ENCODE results near the gene AKR7A2. TPM values are rescaled to one million over a fixed set of nuclear protein-coding genes. Genes with fewer than 3 reads are reported as not detected.

The AKR7A2 gene
- total RNA-seq, 2 donors from 2014 or later, result 24.1 to 45.1 TPM

GRCh38 chr1:19327736-19328135 is 15.8 kb upstream of the AKR7A2 start:
- DNase-seq (no peak), ATAC-seq (no peak)
- H3K4me1 ChIP-seq, result no peaks in the 10 kb centered on the region
- H3K27me3 ChIP-seq, result no peaks in the 10 kb centered on the region
- intact Hi-C loops (cut with DNase I), result no loop called here
- no peaks in the 10 kb centered on the region for H3K9me3 ChIP-seq
- WGBS, 2 donors, result 84 to 91% methylated on average over 9 of the region's 9 CpGs
- no peak overlapping the region for H3K4me3 ChIP-seq
- TF ChIP-seq CTCF (IDR thresholded peaks at IDR 0.05), result no peak
- no peak for TF ChIP-seq POLR2A (IDR thresholded peaks at IDR 0.05)
- no peak overlapping the region for H3K27ac ChIP-seq
- H3K36me3 ChIP-seq (replicated peaks in 1 of 2; ENCODE audit: insufficient read depth in 1 of 2, low read depth in 2 of 2), result peaks cover 0 to 15% of the 10 kb centered on the region in 2 donors

GRCh38 chr1:19327301-19327700 is 15.4 kb upstream of the AKR7A2 start:
- no peaks in the 10 kb centered on the region for H3K27me3 ChIP-seq
- TF ChIP-seq POLR2A (IDR thresholded peaks at IDR 0.05) (no peak), CTCF (IDR thresholded peaks at IDR 0.05) (no peak)
- DNase-seq (no peak), ATAC-seq (no peak)
- H3K27ac ChIP-seq, result no peak overlapping the region
- H3K9me3 ChIP-seq, result no peaks in the 10 kb centered on the region
- H3K36me3 ChIP-seq (replicated peaks in 1 of 2; ENCODE audit: insufficient read depth in 1 of 2, low read depth in 2 of 2), result peaks cover 0 to 15% of the 10 kb centered on the region in 2 donors
- intact Hi-C loops (cut with DNase I), result no loop called here
- no peaks in the 10 kb centered on the region for H3K4me1 ChIP-seq
- no peak overlapping the region for H3K4me3 ChIP-seq
- 89 to 91% methylated on average over 8 to 16 of the region's 16 CpGs for WGBS, 2 donors

DNA sequence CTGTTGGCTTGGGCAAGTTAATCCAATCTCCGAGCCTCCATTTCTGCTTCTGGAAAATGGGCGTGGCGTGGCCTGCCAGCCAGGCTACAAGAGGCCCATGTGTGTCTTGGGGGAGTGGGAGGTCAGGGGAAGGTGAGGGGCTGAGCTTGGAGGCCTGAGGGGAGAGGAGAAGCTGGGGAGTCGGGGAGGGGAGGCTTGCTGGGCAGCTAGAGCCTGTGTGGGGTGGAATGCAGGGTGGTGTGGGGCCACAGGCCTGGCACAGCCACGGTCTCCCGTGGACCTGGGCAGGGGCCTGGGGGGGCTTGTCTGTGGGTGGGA is 14.8 kb upstream of the AKR7A2 start:
- TF ChIP-seq POLR2A (IDR thresholded peaks at IDR 0.05), result no peak
- no peak for TF ChIP-seq CTCF (IDR thresholded peaks at IDR 0.05)
- WGBS, 2 donors, result 64 to 91% methylated on average over 5 of the region's 6 CpGs
- Histone ChIP-seq H3K9me3 (no peaks in the 10 kb centered on the region), H3K27me3 (no peaks in the 10 kb centered on the region), H3K4me3 (no peak overlapping the region), H3K27ac (no peak overlapping the region), H3K36me3 (replicated peaks in 1 of 2; ENCODE audit: insufficient read depth in 1 of 2, low read depth in 2 of 2) (peaks cover 0 to 15% of the 10 kb centered on the region in 2 donors), H3K4me1 (no peaks in the 10 kb centered on the region)
- no peak for ATAC-seq
- intact Hi-C loops (cut with DNase I), result no loop called here
- DNase-seq, result no peak

DNA sequence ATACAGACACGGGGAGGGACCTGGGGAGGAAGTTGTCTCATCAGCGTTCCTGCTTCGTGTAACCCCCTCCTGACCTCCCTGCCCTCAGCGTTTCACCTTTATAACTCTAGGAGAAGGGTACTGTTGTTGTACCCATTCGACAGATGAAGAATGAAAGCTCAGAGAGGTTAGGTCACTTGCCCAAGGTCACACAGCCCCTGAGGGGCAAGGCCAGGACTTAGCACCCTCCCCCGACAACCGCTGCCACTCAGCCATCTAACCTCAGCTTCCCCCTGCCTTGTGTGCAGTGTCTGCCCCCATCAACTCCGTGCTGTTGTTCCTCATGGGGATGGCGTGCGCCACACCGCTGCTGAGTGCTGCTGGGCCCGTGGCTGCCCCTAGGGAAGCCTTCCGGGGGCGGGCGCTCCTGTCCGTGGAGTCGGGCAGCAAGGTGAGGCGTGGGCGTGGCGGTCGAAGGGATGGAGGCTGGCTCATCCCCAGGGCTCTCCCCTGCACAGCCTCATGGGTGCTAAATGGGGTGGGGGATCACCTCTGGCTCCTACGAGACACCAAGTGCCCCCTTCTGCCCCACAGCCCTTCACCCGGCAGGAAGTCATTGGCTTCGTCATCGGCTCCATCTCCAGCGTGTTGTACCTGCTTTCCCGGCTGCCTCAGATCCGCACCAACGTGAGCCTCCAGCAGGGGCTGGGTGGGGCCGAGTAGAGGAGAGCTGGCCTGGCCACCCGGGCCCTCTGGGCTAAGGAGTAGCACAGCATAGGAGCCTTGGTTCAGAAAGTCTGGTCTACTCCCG is 14.2 kb upstream of the AKR7A2 start:
- Histone ChIP-seq H3K36me3 (replicated peaks in 1 of 2; ENCODE audit: insufficient read depth in 1 of 2, low read depth in 2 of 2) (peaks cover 0 to 15% of the 10 kb centered on the region in 2 donors), H3K27ac (no peak overlapping the region), H3K4me3 (no peak overlapping the region), H3K27me3 (no peaks in the 10 kb centered on the region), H3K4me1 (no peaks in the 10 kb centered on the region), H3K9me3 (no peaks in the 10 kb centered on the region)
- no peak for ATAC-seq
- 85 to 97% methylated on average over 18 to 20 of the region's 32 CpGs for WGBS, 2 donors
- DNase-seq, result no peak
- intact Hi-C loops (cut with DNase I), result no loop called here
- TF ChIP-seq CTCF (IDR thresholded peaks at IDR 0.05) (no peak), POLR2A (IDR thresholded peaks at IDR 0.05) (no peak)

DNA sequence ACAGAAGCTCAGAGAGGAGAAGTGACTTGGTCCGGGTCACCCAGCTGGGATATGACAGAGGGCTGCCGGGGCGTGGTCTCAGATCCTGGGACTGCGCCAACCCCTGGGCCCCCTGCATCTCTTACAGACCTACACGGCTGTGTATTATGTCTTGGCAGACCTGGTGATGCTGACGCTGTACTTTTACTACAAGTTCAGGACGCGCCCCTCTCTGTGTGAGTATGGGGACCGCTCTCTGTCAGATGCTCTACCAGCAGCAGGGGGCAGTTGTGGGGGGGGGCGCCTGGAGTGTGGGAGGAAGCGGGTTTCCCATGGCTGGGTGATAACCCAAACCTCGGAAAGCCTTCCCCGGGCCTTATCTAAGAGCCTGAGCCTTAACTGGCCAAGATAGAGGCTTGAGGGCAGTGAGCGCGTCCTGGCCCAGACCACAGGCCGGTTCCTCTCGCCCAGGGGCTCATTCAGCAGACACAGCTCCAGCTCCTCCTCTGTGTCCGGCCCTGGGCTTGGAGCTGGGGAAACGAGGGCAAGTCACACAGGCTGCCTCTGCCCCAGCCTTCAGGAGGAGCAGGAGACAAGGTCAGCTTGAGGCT is 13.5 kb upstream of the AKR7A2 start:
- intact Hi-C loops (cut with DNase I), result no loop called here
- peaks cover 0 to 15% of the 10 kb centered on the region in 2 donors for H3K36me3 ChIP-seq (replicated peaks in 1 of 2; ENCODE audit: insufficient read depth in 1 of 2, low read depth in 2 of 2)
- no peaks in the 10 kb centered on the region for H3K27me3 ChIP-seq
- no peaks in the 10 kb centered on the region for H3K9me3 ChIP-seq
- 76 to 87% methylated on average over 10 to 12 of the region's 19 CpGs for WGBS, 2 donors
- ATAC-seq (no peak), DNase-seq (no peak)
- H3K4me3 ChIP-seq, result no peak overlapping the region
- no peak overlapping the region for H3K27ac ChIP-seq
- TF ChIP-seq POLR2A (IDR thresholded peaks at IDR 0.05) (no peak), CTCF (IDR thresholded peaks at IDR 0.05) (no peak)
- no peaks in the 10 kb centered on the region for H3K4me1 ChIP-seq
